GM12878 (cell line): ENCODE data around the gene F3. TPM values are rescaled to one million over a fixed set of nuclear protein-coding genes. Genes with fewer than 3 reads are reported as not detected.

Source experiments
- ATAC-seq: fragments of 200-7000 bp; cut with Tn5 transposase; 3 replicates; pipeline ENCODE4 v1.9.1; 2020; ENCODE audit warnings: mild to moderate bottlenecking, moderate library complexity
- Bru-seq: library from RNA; stranded (reverse); fragments of 400-500 nt; gene quantifications from one replicate; lab custom pipeline; 2021; lab: Mats Ljungman, UMichigan
- BruChase-seq, 2 experiments: library from RNA; stranded (reverse); fragments of 400-500 nt; gene quantifications; one replicate each; lab custom pipeline; 2021; lab: Mats Ljungman, UMichigan
- BruUV-seq: library from RNA; stranded (reverse); fragments of 400-500 nt; replicated peaks from 2 replicates; lab custom pipeline; 2021; lab: Mats Ljungman, UMichigan
- CTCF ChIA-PET: fragments of 300-600 bp; sonication (Branson Sonifier 250); formaldehyde crosslinking; extraction: SDS; loops from one replicate; lab custom pipeline; 2021; ENCODE audit warnings: inconsistent platforms; lab: Yijun Ruan, JAX
- POLR2A ChIA-PET: fragments of 350-600 bp; formaldehyde crosslinking; extraction: SDS; loops from one replicate; lab custom pipeline; 2021; ENCODE audit warnings: inconsistent platforms; lab: Charles Lee
- RAD21 ChIA-PET: fragments of 300-600 bp; sonication (Branson Sonifier 250); formaldehyde crosslinking; loops from one replicate; lab custom pipeline; 2023; ENCODE audit warnings: antibody characterized with exemption; ENCODE audit not compliant: unreplicated experiment; lab: Charles Lee
- SMC1A ChIA-PET: fragments of 300-600 bp; sonication (Branson Sonifier 250); formaldehyde crosslinking; loops from one replicate; lab custom pipeline; 2023; ENCODE audit not compliant: unreplicated experiment, uncharacterized antibody; lab: Charles Lee
- DNase-seq: peaks from one replicate; pipeline ENCODE4 v3.0.0-alpha.2; 2011; ENCODE audit warnings: low read depth, low spot score
- FAIRE-seq: peaks from 3 replicates; lab custom pipeline; 2011; peaks lifted over from hg19 to GRCh38; lab: Jason Lieb, UNC
- H2AFZ ChIP-seq: 2 replicates; pipeline ENCODE4 v1.6.0; 2011; ENCODE audit warnings: low read depth, low read length, control low read depth; ENCODE audit not compliant: control insufficient read depth
- H3K27ac ChIP-seq: 2 replicates; pipeline ENCODE4 v1.5.1; 2011; ENCODE audit warnings: control low read depth; ENCODE audit not compliant: control insufficient read depth, insufficient read depth
- H3K27me3 ChIP-seq, 2 experiments: replicated peaks in 1 of 2; 2 replicates each; pipeline versions ENCODE4 v1.6.0 to v1.6.1; 2011; ENCODE audit warnings: low read length in 1 of 2; ENCODE audit not compliant: control insufficient read depth in 2 of 2, insufficient read depth in 2 of 2
- H3K36me3 ChIP-seq, 2 experiments: 2 replicates each; pipeline ENCODE4 v1.5.1; 2011; ENCODE audit warnings: low read length in 1 of 2; ENCODE audit not compliant: control insufficient read depth in 2 of 2, insufficient read depth in 2 of 2
- H3K4me1 ChIP-seq: 2 replicates; pipeline ENCODE4 v1.6.1; 2011; ENCODE audit warnings: mild to moderate bottlenecking, low read length, moderate library complexity, mixed read lengths; ENCODE audit not compliant: control insufficient read depth, insufficient read depth
- H3K4me2 ChIP-seq: 2 replicates; pipeline ENCODE4 v1.6.0; 2011; ENCODE audit warnings: control low read depth; ENCODE audit not compliant: control insufficient read depth, insufficient read depth
- H3K4me3 ChIP-seq: fragments of 200-600 bp; sonication (generic); 2 replicates; pipeline ENCODE4 v1.5.1; 2016
- H3K79me2 ChIP-seq: 2 replicates; pipeline ENCODE4 v1.6.0; 2011; ENCODE audit warnings: low read length; ENCODE audit not compliant: control insufficient read depth, insufficient read depth
- H3K9ac ChIP-seq: 2 replicates; pipeline ENCODE4 v1.8.0; 2011; ENCODE audit warnings: low read length, control low read depth, mixed read lengths; ENCODE audit not compliant: control insufficient read depth, insufficient read depth
- H3K9me3 ChIP-seq: replicated peaks from 3 replicates; pipeline ENCODE4 v1.5.1; 2011; ENCODE audit warnings: mild to moderate bottlenecking, low read length; ENCODE audit not compliant: control insufficient read depth, insufficient read depth
- H4K20me1 ChIP-seq: 2 replicates; pipeline ENCODE4 v1.6.0; 2011; ENCODE audit not compliant: control insufficient read depth, insufficient read depth
- ASH2L ChIP-seq: fragments of 300-600, 200-600 bp; sonication (generic); IDR thresholded peaks from 2 replicates; pipeline ENCODE4 v1.6.1; 2017; ENCODE audit warnings: low read depth, mild to moderate bottlenecking, borderline replicate concordance
- HDAC6 ChIP-seq: fragments of 200-600 bp; sonication (generic); IDR thresholded peaks from one replicate; pipeline ENCODE4 v1.8.0; 2017; ENCODE audit warnings: antibody characterized with exemption; ENCODE audit not compliant: unreplicated experiment
- IRF3 ChIP-seq: fragments of 450-650 bp; IDR thresholded peaks from 2 replicates; pipeline ENCODE4 v1.6.1; 2014; ENCODE audit warnings: mild to moderate bottlenecking
- LARP7 ChIP-seq: fragments of 450-650 bp; IDR thresholded peaks from 2 replicates; pipeline ENCODE4 v1.6.1; 2017; ENCODE audit warnings: mild to moderate bottlenecking
- POLR2A ChIP-seq: IDR thresholded peaks from 2 replicates; pipeline ENCODE4 v1.6.1; 2011; ENCODE audit warnings: low read depth, mild to moderate bottlenecking, low read length
- SRF ChIP-seq, 2 experiments: IDR thresholded peaks; 2 replicates each; pipeline ENCODE4 v1.6.1; 2011; ENCODE audit warnings: low read depth in 2 of 2, low read length in 2 of 2, mild to moderate bottlenecking in 1 of 2, moderate library complexity in 1 of 2
- TCF7 ChIP-seq: IDR thresholded peaks from 2 replicates; pipeline ENCODE4 v1.6.1; 2014; ENCODE audit warnings: antibody characterized with exemption, borderline replicate concordance
- ZBTB33 ChIP-seq: fragments of 450-650 bp; IDR thresholded peaks from 2 replicates; pipeline ENCODE4 v1.6.1; 2017; ENCODE audit warnings: mild to moderate bottlenecking
- WGBS: methylation state at CpG from one replicate; pipeline ENCODE4 v1.1.6; 2016; ENCODE audit warnings: low lambda C conversion rate; ENCODE audit not compliant: insufficient replicate concordance, insufficient coverage; ENCODE audit errors: missing lambda C conversion rate; 5-methylcytosine and 5-hydroxymethylcytosine counted together
- in situ Hi-C: fragments of 300-500 bp; cut with MboI; formaldehyde crosslinking; loops from 9 replicates; pipeline ENCODE4 v1.14.3; 2018; ENCODE audit warnings: mixed read lengths
- intact Hi-C: fragments of 100-400 bp; cut with micrococcal nuclease; formaldehyde crosslinking; loops from one replicate; pipeline ENCODE4 v1.14.2; 2022; ENCODE audit not compliant: unreplicated experiment
- long read RNA-seq, 2 experiments: library from polyadenylated mRNA; unstranded; transcript quantifications; one replicate each; pipeline ENCODE4 v2.0.0, GENCODE V29; 2019 to 2020
- polyA minus RNA-seq, 3 experiments: library from RNA; depleted of rRNA, polyadenylated mRNA; stranded (reverse); fragments of >200 nt; gene quantifications; 2 replicates each; pipeline ENCODE4 v1.2.3, GENCODE V29; 2011
- polyA plus RNA-seq, 11 experiments: library from polyadenylated mRNA; depleted of rRNA in 4 of 11; unstranded in 6 of 11; stranded (reverse) in 5 of 11; fragments of >200 nt; fragmentation: Nextera tagmentation in 4 of 11; fragmentation: Illumina TruSeq in 1 of 11; extraction: Ambion mirVana in 4 of 11; extraction: Trizol in 1 of 11; gene quantifications; 1 replicate in 1 of 11; 2 replicates in 10 of 11; pipeline versions ENCODE4 v1.2.1 to v1.2.3, GENCODE V29; 2011 to 2016; ENCODE audit warnings: inconsistent platforms in 2 of 11, missing spikeins in 2 of 11, low read depth in 1 of 11
- total RNA-seq, 4 experiments: library from RNA; depleted of rRNA in 3 of 4; stranded (reverse); fragments of >200 nt in 3 of 4; fragmentation: Illumina TruSeq in 1 of 4; extraction: Trizol in 1 of 4; gene quantifications; 2 replicates each; pipeline versions ENCODE4 v1.2.1 to v1.2.3, GENCODE V29; 2013 to 2021

The F3 gene
- total RNA-seq (2013; cell fraction: nucleolus; rRNA removed) = 0.40 TPM in 1 of 2 replicates, not detected in the other
- total RNA-seq (2014; rRNA removed) (not detected in 2 replicates), total RNA-seq (2014; rRNA removed; fragmentation: Illumina TruSeq; extraction: Trizol) (not detected in 2 replicates), total RNA-seq (2021) (0.33 and 0.48 TPM in 2 replicates), polyA plus RNA-seq (2011; rRNA removed) (0.18 and 0.19 TPM in 2 replicates), polyA plus RNA-seq (2014; fragmentation: Illumina TruSeq; extraction: Trizol) (not detected in 2 replicates), polyA plus RNA-seq (2014; fragmentation: Nextera tagmentation; extraction: Ambion mirVana) (not detected), polyA plus RNA-seq (2014; rRNA removed) (not detected in 2 replicates), polyA plus RNA-seq (2016; fragmentation: Nextera tagmentation; extraction: Ambion mirVana) (not detected), polyA minus RNA-seq (2011; rRNA and poly(A)+ RNA removed) (0.10 TPM in 1 of 2 replicates, not detected in the other), Bru-seq, nascent RNA (percentile 22 among the genes with signal in this experiment), BruChase-seq, experiment 1, labeled RNA remaining after a 6-hour chase (percentile 18 among the genes with signal in this experiment), BruChase-seq, experiment 2, labeled RNA remaining after a 2-hour chase (percentile 16 among the genes with signal in this experiment)
- not detected for polyA plus RNA-seq (2011; ENCODE audit: low read depth)
- polyA plus RNA-seq (2011; cell fraction: cytosol; rRNA removed) = 0.03 and 0.07 TPM in 2 replicates
- polyA plus RNA-seq (2011; cell fraction: nucleus; rRNA removed) = 0.12 and 0.18 TPM in 2 replicates
- not detected in 2 replicates for polyA plus RNA-seq (2012)
- 2.0 and 3.8 TPM in 2 replicates for polyA minus RNA-seq (2011; cell fraction: cytosol; rRNA and poly(A)+ RNA removed)
- polyA minus RNA-seq (2011; cell fraction: nucleus; rRNA and poly(A)+ RNA removed) = 0.36 TPM in 1 of 2 replicates, not detected in the other
- long read RNA-seq, experiment 1 = 0 reads
- long read RNA-seq, experiment 2 = 0 reads

GRCh38 chr1:94541246-94542087 is at the start of gene F3:
F3 (minus strand) TSS chr1:94541759; CDS start chr1:94541636, 123 bp downstream.
- POLR2A ChIA-PET = interaction anchor here (1.6 kb wide), 1 partner anchor 10 kb away, joined by 10 read pairs; no protein-coding TSS in a partner anchor
- no peak for DNase-seq
- in situ Hi-C loops = no loop called here
- ATAC-seq = peak; percentile 89
- intact Hi-C loops = no loop called here
- Histone ChIP-seq H3K9me3 (no peaks in the 10 kb centered on the region), H3K4me3 (peak within 1 kb of the TSS; percentile 61), H3K27me3 (peaks cover 5 to 12% of the 10 kb centered on the region in 2 experiments), H3K4me1 (peaks cover 12% of the 10 kb centered on the region; the same call in 1 of the 2 replicates), H3K36me3 (no peaks in the 10 kb centered on the region), H3K4me2 (peak within 1 kb of the TSS; percentile 98), H3K9ac (peak within 1 kb of the TSS; percentile 25; the same call in 1 of the 2 replicates), H2AFZ (peak within 1 kb of the TSS; percentile 50), H4K20me1 (no peaks in the 10 kb centered on the region), H3K79me2 (no peaks in the 10 kb centered on the region), H3K27ac (no peak within 1 kb of the TSS)
- BruUV-seq = no TSS peak
- CTCF ChIA-PET = interaction anchor here (0.7 to 1.4 kb wide), 5 partner anchors 9 to 262 kb away, joined by 3 to 4 read pairs (median 3); no protein-coding TSS in a partner anchor
- WGBS = 12% methylated on average over 84 of the region's 94 CpGs
- SMC1A ChIA-PET = interaction anchor here (0.7 to 1.6 kb wide), 5 partner anchors 11 to 57 kb away, joined by 3 to 5 read pairs (median 3); no protein-coding TSS in a partner anchor
- FAIRE-seq = no peak
- RAD21 ChIA-PET = interaction anchor here (1.3 kb wide), 1 partner anchor 8 kb away, joined by 3 read pairs; no protein-coding TSS in a partner anchor
- TF ChIP-seq ZBTB33 (no peak), HDAC6 (peak; percentile 77), SRF (IDR thresholded peaks at IDR 0.05; ENCODE audit: low read depth in 2 of 2, low read length in 2 of 2) (no peak), IRF3 (no peak), LARP7 (0 out of 2 replicates have a peak, but pooled peaks have one; percentile 20), POLR2A (peak; percentile 54; the same call in 1 of the 2 replicates), TCF7 (no peak), ASH2L (no peak)
- TF ChIP-seq, all 136 proteins: peak for 3
